Esophagus squamous epithelium (tissue), 5 donors: ENCODE data around the gene WWC1. TPM values are rescaled to one million over a fixed set of nuclear protein-coding genes. Genes with fewer than 3 reads are reported as not detected.
"Not testable (repeated sequence)": the region's sequence is repeated elsewhere in the genome, so short reads cannot be mapped to it uniquely, and the experiment has no call there.

Source experiments
- DNase-seq: peaks from one replicate; lab custom pipeline; 2025; lab: John Stamatoyannopoulos, UW
- H3K27ac ChIP-seq, 4 donors: fragments of 200-600 bp; sonication (generic); one replicate each; pipeline ENCODE4 v1.5.1; 2016 to 2019; ENCODE audit warnings: mild to moderate bottlenecking in 1 of 4
- H3K27me3 ChIP-seq, 4 donors: fragments of 200-600 bp; sonication (generic); 1 replicate in 3 of 4; 2 replicates in 1 of 4; pipeline versions ENCODE4 v1.5.1 to v1.6.0; 2017 to 2021; ENCODE audit warnings: antibody characterized with exemption in 1 of 4
- H3K36me3 ChIP-seq, 3 donors: fragments of 200-600 bp; sonication (generic); one replicate each; pipeline ENCODE4 v1.5.1; 2016 to 2019
- H3K4me1 ChIP-seq, 3 donors: fragments of 200-600 bp; sonication (generic); one replicate each; pipeline ENCODE4 v1.5.1; 2017 to 2019
- H3K4me3 ChIP-seq, 4 donors: fragments of 200-600 bp; sonication (generic); 1 replicate in 3 of 4; 2 replicates in 1 of 4; pipeline ENCODE4 v1.5.1; 2016 to 2019; ENCODE audit warnings: mild to moderate bottlenecking in 2 of 4, moderate library complexity in 1 of 4
- H3K9me3 ChIP-seq, 3 donors: fragments of 200-600 bp; sonication (generic); one replicate each; pipeline ENCODE4 v1.5.1; 2016 to 2019
- POLR2A ChIP-seq, 4 donors: fragments of 450-650 bp; IDR thresholded peaks; one replicate each; pipeline ENCODE4 v1.6.1; 2017; ENCODE audit warnings: antibody characterized with exemption in 4 of 4, mild to moderate bottlenecking in 4 of 4, moderate library complexity in 3 of 4
- WGBS, 2 donors: methylation state at CpG; one replicate each; pipeline ENCODE4 v1.1.5; 2018; 5-methylcytosine and 5-hydroxymethylcytosine counted together
- intact Hi-C: fragments of 100-400 bp; cut with DNase I; formaldehyde crosslinking; loops from one replicate; pipeline ENCODE4 v1.15.0; 2022
- total RNA-seq, 4 donors: library from RNA; depleted of rRNA; stranded (reverse); fragments of >200 nt; gene quantifications; one replicate each; pipeline ENCODE4 v1.1.0, GENCODE V29; 2016
- TF ChIP-seq, protein P1 (sequence below), 6 experiments: fragments of 450-650 bp in 4 of 6; fragments of 200-600 bp in 2 of 6; sonication (generic) in 2 of 6; IDR thresholded peaks; one replicate each; pipeline ENCODE4 v1.5.1; 2016 to 2019; ENCODE audit warnings: antibody characterized with exemption in 6 of 6, mild to moderate bottlenecking in 4 of 6, moderate library complexity in 4 of 6
- donor health status: DM: yes; HTN: yes; CAD: no.

WWC1 gene
- total RNA-seq, 4 donors from 2014 or later, result 14.4 to 25.0 (median 16.1) TPM

DNA sequence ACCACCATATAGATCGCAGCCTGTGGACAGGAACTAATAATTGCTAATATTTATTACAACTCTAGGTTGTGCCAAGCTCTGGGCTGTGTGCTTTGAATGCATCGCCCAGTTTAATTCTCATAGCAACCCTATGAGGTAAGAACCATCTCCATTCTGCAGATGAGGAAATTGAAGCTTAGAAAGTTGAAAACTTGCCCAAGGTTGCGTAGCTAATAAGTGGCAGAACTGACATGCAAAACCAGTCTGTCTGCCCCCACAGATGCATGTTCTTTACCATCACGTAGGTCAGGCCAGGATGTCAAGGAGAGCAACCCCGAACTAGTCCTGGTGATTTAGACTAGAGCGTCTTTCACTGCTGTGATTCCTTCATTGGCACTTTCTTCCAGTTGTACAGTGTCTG is 15.6 kb downstream of the WWC1 start:
- intact Hi-C loops, result no loop called here
- Histone ChIP-seq H3K4me3 (no peak overlapping the region), H3K36me3 (no peaks in the 10 kb centered on the region), H3K27ac (peak overlapping the region in 2 of 4 donors; percentile 19 to 48), H3K4me1 (peaks cover 0 to 22% (median 0%) of the 10 kb centered on the region in 3 donors), H3K9me3 (no peaks in the 10 kb centered on the region), H3K27me3 (no peaks in the 10 kb centered on the region)
- TF ChIP-seq POLR2A (IDR thresholded peaks at IDR 0.05), result no peak
- TF ChIP-seq, protein P1, sequence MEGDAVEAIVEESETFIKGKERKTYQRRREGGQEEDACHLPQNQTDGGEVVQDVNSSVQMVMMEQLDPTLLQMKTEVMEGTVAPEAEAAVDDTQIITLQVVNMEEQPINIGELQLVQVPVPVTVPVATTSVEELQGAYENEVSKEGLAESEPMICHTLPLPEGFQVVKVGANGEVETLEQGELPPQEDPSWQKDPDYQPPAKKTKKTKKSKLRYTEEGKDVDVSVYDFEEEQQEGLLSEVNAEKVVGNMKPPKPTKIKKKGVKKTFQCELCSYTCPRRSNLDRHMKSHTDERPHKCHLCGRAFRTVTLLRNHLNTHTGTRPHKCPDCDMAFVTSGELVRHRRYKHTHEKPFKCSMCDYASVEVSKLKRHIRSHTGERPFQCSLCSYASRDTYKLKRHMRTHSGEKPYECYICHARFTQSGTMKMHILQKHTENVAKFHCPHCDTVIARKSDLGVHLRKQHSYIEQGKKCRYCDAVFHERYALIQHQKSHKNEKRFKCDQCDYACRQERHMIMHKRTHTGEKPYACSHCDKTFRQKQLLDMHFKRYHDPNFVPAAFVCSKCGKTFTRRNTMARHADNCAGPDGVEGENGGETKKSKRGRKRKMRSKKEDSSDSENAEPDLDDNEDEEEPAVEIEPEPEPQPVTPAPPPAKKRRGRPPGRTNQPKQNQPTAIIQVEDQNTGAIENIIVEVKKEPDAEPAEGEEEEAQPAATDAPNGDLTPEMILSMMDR (IDR thresholded peaks at IDR 0.05), result no peak
- no peak for DNase-seq
- WGBS, 2 donors, result 76 to 83% methylated on average over 6 of the region's 6 CpGs

DNA sequence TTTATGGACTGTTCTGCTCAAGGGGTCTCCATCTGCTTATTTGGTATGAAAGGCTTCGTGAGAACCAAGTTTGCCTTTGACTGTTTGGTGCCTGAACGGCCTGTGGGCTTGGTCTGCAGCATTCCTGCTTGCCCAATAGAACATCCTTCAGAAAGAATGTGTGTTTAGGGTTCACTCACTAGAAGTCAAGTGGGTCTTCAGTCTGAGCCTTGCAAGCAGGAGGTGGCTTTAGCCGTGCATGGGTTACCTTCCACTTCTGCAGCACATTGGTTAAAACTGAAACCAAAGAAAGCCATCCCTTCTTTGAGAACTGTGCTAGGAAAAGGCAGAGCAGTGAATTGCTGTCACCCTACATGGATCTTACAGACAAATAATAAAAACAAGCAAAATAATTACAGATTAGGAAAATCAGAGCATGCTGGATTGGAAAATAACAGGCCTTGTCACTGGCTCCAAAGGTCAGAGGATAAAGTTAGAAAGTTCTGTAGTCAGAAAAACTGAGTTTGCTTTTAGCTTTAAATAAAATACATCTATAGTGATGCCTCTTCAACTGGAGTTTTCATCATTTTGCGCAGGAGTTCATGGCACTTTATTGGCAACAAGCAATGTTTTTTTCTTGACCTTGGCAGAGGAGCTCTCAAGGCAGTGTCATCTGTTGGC is 16.6 kb downstream of the WWC1 start:
- H3K36me3 ChIP-seq, result no peaks in the 10 kb centered on the region
- no peak for DNase-seq
- TF ChIP-seq, protein P1 (IDR thresholded peaks at IDR 0.05), result no peak
- TF ChIP-seq POLR2A (IDR thresholded peaks at IDR 0.05), result no peak
- H3K27ac ChIP-seq, result no peak overlapping the region
- peaks cover 0 to 22% (median 0%) of the 10 kb centered on the region in 3 donors for H3K4me1 ChIP-seq
- H3K27me3 ChIP-seq, result no peaks in the 10 kb centered on the region
- 80 to 88% methylated on average over 2 to 4 of the region's 4 CpGs for WGBS, 2 donors
- intact Hi-C loops, result no loop called here
- no peaks in the 10 kb centered on the region for H3K9me3 ChIP-seq
- H3K4me3 ChIP-seq, result no peak overlapping the region

DNA sequence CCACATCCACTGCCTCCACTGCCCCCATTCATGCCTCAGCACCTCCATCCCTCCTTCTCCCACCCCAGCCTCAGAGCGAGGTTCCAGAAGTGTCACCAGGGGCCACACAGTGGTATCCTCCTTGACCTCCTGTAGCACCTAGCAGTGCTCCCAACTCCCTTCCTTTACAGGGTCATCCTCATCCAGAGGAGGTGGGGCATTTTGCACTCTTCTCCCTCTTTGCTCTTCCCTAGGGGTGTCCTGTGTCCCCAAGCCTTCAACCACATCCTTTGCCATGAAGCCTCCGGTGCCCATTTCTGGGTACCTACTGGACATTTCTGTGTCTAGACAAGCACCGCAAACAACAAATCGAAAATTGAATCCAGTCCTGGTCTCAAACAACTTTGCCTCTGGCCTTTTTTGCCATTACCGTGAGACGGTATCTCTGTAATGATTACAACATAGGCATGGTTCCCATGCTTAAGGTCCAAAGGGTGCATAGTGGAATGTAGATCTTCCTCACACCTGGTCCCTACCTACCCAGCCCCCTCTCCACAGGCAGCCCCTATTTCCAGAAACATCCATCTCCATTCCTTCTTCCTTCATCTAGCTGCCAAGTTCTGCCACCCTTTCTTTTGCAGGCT is 17.6 kb downstream of the WWC1 start:
- DNase-seq, result no peak
- no peaks in the 10 kb centered on the region for H3K9me3 ChIP-seq
- no peak overlapping the region for H3K4me3 ChIP-seq
- H3K27me3 ChIP-seq, result no peaks in the 10 kb centered on the region
- H3K4me1 ChIP-seq, result peaks cover 0 to 22% (median 0%) of the 10 kb centered on the region in 3 donors
- WGBS, 2 donors, result 79 to 91% methylated on average over 6 of the region's 6 CpGs
- TF ChIP-seq POLR2A (IDR thresholded peaks at IDR 0.05), result no peak
- TF ChIP-seq, protein P1 (IDR thresholded peaks at IDR 0.05), result no peak
- no peaks in the 10 kb centered on the region for H3K36me3 ChIP-seq
- no peak overlapping the region for H3K27ac ChIP-seq
- intact Hi-C loops, result no loop called here

DNA sequence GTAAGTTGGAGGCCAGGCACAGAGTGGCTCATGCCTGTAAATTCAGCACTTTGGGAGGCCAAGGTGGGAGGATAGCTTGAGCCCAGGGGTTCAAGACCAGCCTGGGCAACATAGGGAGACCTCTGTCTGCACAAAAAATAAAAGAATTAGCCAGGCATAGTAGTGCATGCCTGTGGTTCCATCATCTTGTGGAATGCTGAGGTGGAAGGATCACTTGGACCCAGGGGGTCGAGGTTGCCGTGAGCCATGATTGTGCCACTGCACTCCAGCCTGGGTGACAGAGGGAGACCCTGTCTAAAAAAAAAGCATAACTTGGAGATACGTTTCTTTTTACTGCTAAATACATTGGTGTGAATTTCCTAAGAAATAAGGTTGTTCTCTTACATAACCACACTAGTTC is 19.1 kb downstream of the WWC1 start:
- intact Hi-C loops, DNase-seq: not testable (repeated sequence)

DNA sequence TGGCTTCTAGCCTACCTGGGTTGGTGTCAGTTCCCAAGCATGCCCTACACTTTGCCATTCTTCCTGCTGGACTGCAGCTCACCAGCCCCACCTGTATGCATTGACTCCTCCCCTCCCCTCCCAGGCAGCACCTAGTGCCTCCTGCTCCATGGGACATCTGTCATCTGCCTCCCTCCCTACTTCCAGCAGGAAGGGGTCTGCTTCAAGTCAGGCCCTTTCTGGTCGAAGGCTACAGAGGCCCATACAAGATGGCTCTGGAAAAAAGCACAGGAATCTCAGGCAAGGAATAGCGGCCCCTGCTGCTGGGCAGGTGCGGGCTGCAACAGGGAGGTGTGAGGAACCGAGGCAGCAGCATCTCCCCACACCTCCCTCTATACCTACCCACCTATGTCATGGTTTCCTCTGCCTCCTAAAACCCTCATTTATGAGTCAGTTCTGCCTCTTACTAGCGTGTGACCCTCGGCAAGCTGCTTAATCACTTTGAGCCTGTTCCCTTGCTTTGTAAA is 19.7 kb downstream of the WWC1 start:
- no peak for DNase-seq
- no peak overlapping the region for H3K27ac ChIP-seq
- H3K27me3 ChIP-seq, result no peaks in the 10 kb centered on the region
- H3K4me1 ChIP-seq, result peaks cover 8 to 39% (median 15%) of the 10 kb centered on the region in 3 donors
- no peak overlapping the region for H3K4me3 ChIP-seq
- no peaks in the 10 kb centered on the region for H3K9me3 ChIP-seq
- no peaks in the 10 kb centered on the region for H3K36me3 ChIP-seq
- WGBS, 2 donors, result 71% methylated on average over 6 of the region's 6 CpGs; no CpG with 5 or more reads in 1 of the 2 donors
- TF ChIP-seq, protein P1 (IDR thresholded peaks at IDR 0.05), result no peak
- no peak for TF ChIP-seq POLR2A (IDR thresholded peaks at IDR 0.05)
- intact Hi-C loops, result no loop called here

More for the DNA sequence above, 19.1 kb downstream of the WWC1 start:
- H3K4me1 ChIP-seq, result peaks cover 8 to 35% (median 11%) of the 10 kb centered on the region in 3 donors
- H3K4me3 ChIP-seq, H3K27me3 ChIP-seq, H3K9me3 ChIP-seq, H3K27ac ChIP-seq, H3K36me3 ChIP-seq: not testable (repeated sequence)
- 77 to 81% methylated on average over 3 of the region's 3 CpGs for WGBS, 2 donors
